OCI-LY3 (cell line): ENCODE measurements around the gene DEPDC1B.
A peak's percentile ranks its signal among the peaks of the same experiment; 100 is the strongest.

Experiments
- H2AFZ ChIP-seq: fragments of 200-600, 300-600 bp; shearing (Covaris generic); 2 replicates; pipeline ENCODE4 v1.6.0; 2014; ENCODE audit warnings: antibody characterized with exemption, low read depth, low read length
- H3K27ac ChIP-seq: fragments of 200-600, 300-600 bp; sonication (generic); 2 replicates; pipeline ENCODE4 v1.5.1; 2014; ENCODE audit warnings: mild to moderate bottlenecking, low read length, moderate library complexity, mixed read lengths
- H3K27me3 ChIP-seq: fragments of 200-600, 300-600 bp; sonication (generic); 2 replicates; pipeline ENCODE4 v1.6.1; 2014; ENCODE audit warnings: low read depth, low read length, mixed read lengths
- H3K36me3 ChIP-seq: fragments of 200-600, 300-600 bp; sonication (generic); replicated peaks from 2 replicates; pipeline ENCODE3; 2014; ENCODE audit warnings: low read depth, low read length, mixed read lengths
- H3K4me1 ChIP-seq: fragments of 300-600, 200-600 bp; sonication (generic); 2 replicates; pipeline ENCODE4 v1.6.1; 2014; ENCODE audit warnings: low read length, mixed read lengths
- H3K4me2 ChIP-seq: fragments of 200-600, 300-600 bp; sonication (generic); 2 replicates; pipeline ENCODE4 v1.6.1; 2014; ENCODE audit warnings: low read length, mixed read lengths
- H3K4me3 ChIP-seq: fragments of 300-600, 200-600 bp; sonication (generic); 2 replicates; pipeline ENCODE4 v1.5.1; 2014; ENCODE audit warnings: antibody characterized with exemption, mild to moderate bottlenecking, low read length, moderate library complexity
- H3K79me2 ChIP-seq: fragments of 300-600, 200-600 bp; shearing (Covaris generic); 2 replicates; pipeline ENCODE4 v1.6.1; 2014; ENCODE audit warnings: mild to moderate bottlenecking, low read length, mixed read lengths
- H3K9ac ChIP-seq: fragments of 300-600, 200-600 bp; shearing (Covaris generic); 2 replicates; pipeline ENCODE4 v1.6.0; 2014; ENCODE audit warnings: mild to moderate bottlenecking, low read length, moderate library complexity
- H3K9me3 ChIP-seq: fragments of 200-600, 300-600 bp; shearing (Covaris generic); 2 replicates; pipeline ENCODE4 v1.6.1; 2014; ENCODE audit warnings: low read length, mixed read lengths; ENCODE audit not compliant: insufficient read depth
- H4K20me1 ChIP-seq: fragments of 200-600, 300-600 bp; sonication (generic); 2 replicates; pipeline ENCODE4 v1.6.1; 2016; ENCODE audit warnings: low read length, mixed read lengths; ENCODE audit not compliant: insufficient read depth
- EZH2phosphoT487 ChIP-seq: fragments of 200-600 bp; shearing (Covaris generic); IDR thresholded peaks from 2 replicates; pipeline ENCODE4 v1.6.1; 2018; ENCODE audit warnings: antibody characterized with exemption, mixed run types, low read depth
- TF ChIP-seq, protein P1 (sequence below): fragments of 200-600, 300-600 bp; sonication (generic); IDR thresholded peaks from 2 replicates; pipeline ENCODE4 v1.5.1; 2014; ENCODE audit warnings: antibody characterized with exemption, low read length, low read depth

Gene DEPDC1B

DNA sequence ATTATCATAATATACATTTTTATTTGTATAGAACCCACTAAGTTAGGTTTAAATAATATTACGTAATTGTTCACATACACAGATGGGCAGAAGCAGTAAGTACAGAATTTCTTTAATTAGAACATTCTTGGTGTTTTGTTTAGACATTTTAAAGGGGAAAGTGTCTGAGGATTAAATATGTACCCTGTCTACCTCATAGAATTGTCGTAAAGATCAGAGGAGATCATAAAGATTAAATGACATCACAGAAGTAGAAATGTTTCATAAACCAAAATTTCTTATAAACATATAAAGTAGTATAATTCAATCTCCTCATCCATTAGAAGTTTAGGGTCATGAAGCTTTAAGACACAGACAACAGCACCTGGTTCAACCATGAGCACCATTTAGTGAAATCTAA, 20.1 kb downstream of the DEPDC1B start:
- Histone ChIP-seq H3K9me3 (no peaks in the 10 kb centered on the region), H3K4me2 (no peak overlapping the region), H3K27ac (no peak overlapping the region), H3K4me3 (no peak overlapping the region), H3K9ac (no peak overlapping the region), H3K36me3 (no peaks in the 10 kb centered on the region), H4K20me1 (no peaks in the 10 kb centered on the region), H2AFZ (no peak overlapping the region), H3K4me1 (no peaks in the 10 kb centered on the region), H3K27me3 (no peaks in the 10 kb centered on the region), H3K79me2 (peaks cover 28% of the 10 kb centered on the region)
- TF ChIP-seq, protein P1, sequence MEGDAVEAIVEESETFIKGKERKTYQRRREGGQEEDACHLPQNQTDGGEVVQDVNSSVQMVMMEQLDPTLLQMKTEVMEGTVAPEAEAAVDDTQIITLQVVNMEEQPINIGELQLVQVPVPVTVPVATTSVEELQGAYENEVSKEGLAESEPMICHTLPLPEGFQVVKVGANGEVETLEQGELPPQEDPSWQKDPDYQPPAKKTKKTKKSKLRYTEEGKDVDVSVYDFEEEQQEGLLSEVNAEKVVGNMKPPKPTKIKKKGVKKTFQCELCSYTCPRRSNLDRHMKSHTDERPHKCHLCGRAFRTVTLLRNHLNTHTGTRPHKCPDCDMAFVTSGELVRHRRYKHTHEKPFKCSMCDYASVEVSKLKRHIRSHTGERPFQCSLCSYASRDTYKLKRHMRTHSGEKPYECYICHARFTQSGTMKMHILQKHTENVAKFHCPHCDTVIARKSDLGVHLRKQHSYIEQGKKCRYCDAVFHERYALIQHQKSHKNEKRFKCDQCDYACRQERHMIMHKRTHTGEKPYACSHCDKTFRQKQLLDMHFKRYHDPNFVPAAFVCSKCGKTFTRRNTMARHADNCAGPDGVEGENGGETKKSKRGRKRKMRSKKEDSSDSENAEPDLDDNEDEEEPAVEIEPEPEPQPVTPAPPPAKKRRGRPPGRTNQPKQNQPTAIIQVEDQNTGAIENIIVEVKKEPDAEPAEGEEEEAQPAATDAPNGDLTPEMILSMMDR, result no peak
- TF ChIP-seq EZH2phosphoT487, result no peak

DNA sequence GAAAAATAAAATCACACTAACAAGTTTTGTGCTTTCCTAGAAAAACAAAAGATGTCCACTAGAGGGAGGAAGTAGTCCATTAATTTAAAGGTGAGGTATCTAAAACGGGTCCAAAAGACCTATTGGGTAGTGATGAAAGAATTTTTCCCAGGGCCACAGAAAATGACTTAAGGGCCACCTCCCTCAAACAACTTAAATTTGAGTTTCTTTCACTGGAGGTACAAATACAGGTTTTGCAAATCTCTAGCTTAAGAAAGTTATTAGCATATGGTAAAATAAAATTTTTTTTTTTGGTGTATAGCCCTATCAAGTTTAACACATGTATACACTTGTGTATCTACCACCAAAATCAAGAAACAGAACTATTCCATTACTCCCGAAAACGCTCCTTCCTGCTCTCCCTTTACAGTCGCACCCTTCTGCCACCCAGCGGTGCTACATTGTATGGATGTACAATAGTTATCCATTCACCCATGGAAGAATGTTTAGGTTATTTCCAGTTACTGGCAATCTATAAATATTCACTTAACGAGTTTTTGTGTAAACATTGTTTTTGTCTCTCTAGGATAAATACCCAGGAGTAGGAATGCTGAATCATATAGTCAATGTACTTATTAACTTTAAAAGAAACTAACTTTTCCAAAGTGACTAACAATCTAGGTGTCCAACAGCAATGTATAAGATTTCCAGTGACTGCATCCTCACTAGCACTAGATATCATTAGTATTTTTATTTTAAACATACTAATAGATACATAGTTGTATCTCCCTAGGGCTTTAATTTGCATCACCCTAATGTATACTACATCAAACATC, 21.9 kb downstream of the DEPDC1B start:
- Histone ChIP-seq H3K36me3 (no peaks in the 10 kb centered on the region), H3K4me3 (no peak overlapping the region), H3K27me3 (no peaks in the 10 kb centered on the region), H3K27ac (no peak overlapping the region), H3K9ac (no peak overlapping the region), H4K20me1 (no peaks in the 10 kb centered on the region), H2AFZ (no peak overlapping the region), H3K9me3 (no peaks in the 10 kb centered on the region), H3K4me2 (no peak overlapping the region), H3K79me2 (peaks cover 33% of the 10 kb centered on the region), H3K4me1 (no peaks in the 10 kb centered on the region)
- no peak for TF ChIP-seq EZH2phosphoT487
- TF ChIP-seq, protein P1, result peak; percentile 63

DNA sequence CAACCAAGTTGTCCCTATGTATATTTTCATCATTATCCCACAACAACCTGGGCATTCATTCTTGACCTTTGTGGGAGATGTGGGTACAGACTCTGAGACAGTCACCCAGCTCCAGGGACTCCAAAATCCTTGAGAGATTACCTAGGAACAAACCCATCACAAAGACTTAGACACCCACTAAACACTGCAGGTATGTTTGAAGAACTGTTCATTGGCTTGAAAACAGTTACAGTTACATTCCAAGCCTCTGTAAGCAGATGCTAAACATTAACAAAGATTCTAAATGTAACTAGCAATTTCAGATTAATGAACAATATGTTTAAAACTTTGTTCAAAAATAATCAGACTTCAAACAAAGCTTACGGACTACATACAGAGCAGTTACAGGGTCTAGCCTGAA, 24.7 kb downstream of the DEPDC1B start:
- Histone ChIP-seq H4K20me1 (no peaks in the 10 kb centered on the region), H2AFZ (no peak overlapping the region), H3K4me3 (no peak overlapping the region), H3K4me2 (no peak overlapping the region), H3K36me3 (no peaks in the 10 kb centered on the region), H3K79me2 (peaks cover 23% of the 10 kb centered on the region), H3K9ac (no peak overlapping the region), H3K9me3 (no peaks in the 10 kb centered on the region), H3K27ac (no peak overlapping the region), H3K4me1 (no peaks in the 10 kb centered on the region), H3K27me3 (no peaks in the 10 kb centered on the region)
- TF ChIP-seq, protein P1, result no peak
- TF ChIP-seq EZH2phosphoT487, result no peak

DNA sequence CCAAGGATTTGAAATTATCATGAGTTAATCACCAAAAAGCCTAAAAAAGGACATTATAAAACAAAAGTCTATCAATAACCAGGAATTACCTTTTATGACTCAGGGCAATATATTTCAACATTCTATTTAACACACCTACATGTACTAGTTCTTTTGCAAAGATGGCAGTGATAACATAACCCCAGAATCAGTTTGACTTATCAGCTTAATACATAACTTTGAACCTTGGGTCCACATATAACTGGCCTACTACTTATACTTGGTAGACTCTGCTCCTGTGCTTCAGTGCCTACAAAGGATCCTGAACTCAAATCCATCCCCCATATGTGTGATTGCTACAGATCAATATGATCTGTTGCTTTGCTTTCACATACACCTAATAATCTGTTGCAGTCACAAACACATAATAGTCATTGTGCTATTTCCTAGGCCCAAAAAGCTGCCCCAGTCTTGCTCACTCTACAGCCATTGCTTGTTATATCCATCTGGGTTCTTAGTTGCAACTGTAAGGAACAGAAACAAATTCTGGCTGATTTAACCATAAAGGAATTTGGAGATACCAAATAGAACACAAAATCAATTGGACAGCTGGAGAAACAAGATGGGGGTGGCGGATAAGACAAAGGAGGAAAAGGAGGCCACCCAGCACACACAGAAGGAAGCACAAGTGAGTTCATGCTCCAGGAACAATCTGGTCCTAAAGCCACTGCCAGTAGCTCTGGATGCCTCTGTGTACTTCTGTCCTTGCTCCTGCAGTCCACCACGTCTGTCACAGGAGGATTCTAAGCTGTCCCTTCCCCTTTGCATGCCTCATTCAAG, 25.5 kb downstream of the DEPDC1B start:
- Histone ChIP-seq H4K20me1 (no peaks in the 10 kb centered on the region), H3K4me1 (no peaks in the 10 kb centered on the region), H3K4me2 (no peak overlapping the region), H3K4me3 (no peak overlapping the region), H3K79me2 (peaks cover 23% of the 10 kb centered on the region), H2AFZ (no peak overlapping the region), H3K9me3 (no peaks in the 10 kb centered on the region), H3K9ac (no peak overlapping the region), H3K27me3 (no peaks in the 10 kb centered on the region), H3K36me3 (no peaks in the 10 kb centered on the region), H3K27ac (no peak overlapping the region)
- no peak for TF ChIP-seq EZH2phosphoT487
- TF ChIP-seq, protein P1, result no peak
